ENCODE measurements around the gene FHOD3. TPM values are rescaled to one million over a fixed set of nuclear protein-coding genes. Genes with fewer than 3 reads are reported as not detected.

FHOD3 gene
- total and polyA plus RNA-seq, 2 of the 8 experiments (the other 6 are each of a cell fraction or from before 2014, with no cell fraction given): 9.7 to 10.5 TPM

DNA sequence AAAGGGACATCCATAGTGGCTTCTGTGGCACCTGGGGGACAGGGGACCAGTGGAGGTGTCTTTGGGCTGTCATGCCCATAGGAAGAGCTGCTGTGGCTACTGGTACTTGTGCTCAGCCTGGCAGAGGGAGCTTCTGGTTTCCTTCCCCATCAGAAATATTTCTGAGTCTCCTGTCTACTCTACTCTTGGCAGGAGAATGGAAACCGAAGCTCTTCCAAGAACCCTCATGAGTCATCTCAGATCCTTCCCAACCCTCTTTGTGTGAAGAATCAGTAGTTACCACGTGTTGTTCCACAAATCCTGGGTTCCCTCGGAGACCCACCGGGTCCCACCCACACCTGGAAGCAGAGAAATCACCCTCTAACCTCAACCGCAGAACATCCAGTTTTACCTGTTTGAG, 234.9 kb downstream of the FHOD3 start:
- Histone ChIP-seq H2AFZ (ENCODE audit: low read length) (no peak overlapping the region), H2BK15ac (ENCODE audit: low read length) (no peak overlapping the region), H2BK12ac (ENCODE audit: low read depth, low read length) (no peak overlapping the region), H2BK20ac (ENCODE audit: low read length) (no peak overlapping the region), H2AK5ac (ENCODE audit: low read depth, low read length) (no peak overlapping the region), H3K4me2 (ENCODE audit: insufficient read depth in 1 of 2, low read depth in 2 of 2, low read length in 2 of 2) (no peak overlapping the region), H3K56ac (replicated peaks; ENCODE audit: insufficient read length, low read depth, low read length) (no peak overlapping the region), H4K91ac (replicated peaks; ENCODE audit: insufficient read length, low read length) (no peak overlapping the region), H3K23me2 (ENCODE audit: low read depth, low read length) (no peaks in the 10 kb centered on the region), H3K27ac (ENCODE audit: low read depth, low read length) (no peak overlapping the region), H3K79me2 (ENCODE audit: control insufficient read depth in 1 of 2, insufficient read depth in 2 of 2, low read length in 2 of 2) (no peaks in the 10 kb centered on the region), H3K9me3 (ENCODE audit: insufficient read depth in 2 of 2, low read depth in 1 of 2, low read length in 1 of 2) (no peaks in the 10 kb centered on the region), H2BK120ac (replicated peaks; ENCODE audit: low read depth, low read length) (no peak overlapping the region), H3K36me3 (ENCODE audit: control insufficient read depth in 2 of 4, insufficient read depth in 4 of 4, low read length in 3 of 4) (no peaks in the 10 kb centered on the region), H3K27me3 (replicated peaks in 1 of 4; ENCODE audit: control insufficient read depth in 3 of 4, extremely low read depth in 1 of 4, insufficient read depth in 3 of 4, low read length in 3 of 4) (no peaks in the 10 kb centered on the region), H2BK5ac (ENCODE audit: low read depth, low read length) (no peak overlapping the region), H4K5ac (ENCODE audit: insufficient read length, low read depth, low read length) (no peak overlapping the region), H3K4ac (replicated peaks; ENCODE audit: insufficient read length, low read depth, low read length) (no peak overlapping the region), H4K8ac (ENCODE audit: extremely low read depth, insufficient read depth, low read length) (no peak overlapping the region), H4K20me1 (replicated peaks in 1 of 2; ENCODE audit: control insufficient read depth in 1 of 2, insufficient read depth in 2 of 2, low read length in 2 of 2) (no peaks in the 10 kb centered on the region), H3K4me3 (ENCODE audit: extremely low read depth in 1 of 4, insufficient read depth in 2 of 4, low read depth in 3 of 4, low read length in 4 of 4) (no peak overlapping the region), H3K23ac (ENCODE audit: insufficient read length) (no peak overlapping the region), H3K18ac (ENCODE audit: extremely low read depth, low read length) (no peak overlapping the region), H3K14ac (ENCODE audit: insufficient read length) (no peak overlapping the region), H3K79me1 (ENCODE audit: low read depth, low read length) (no peaks in the 10 kb centered on the region), H3K9ac (replicated peaks in 1 of 4; ENCODE audit: extremely low read depth in 1 of 4, low read depth in 3 of 4, low read length in 3 of 4) (no peak overlapping the region), H3K4me1 (replicated peaks in 1 of 4; ENCODE audit: control insufficient read depth in 3 of 4, insufficient read depth in 4 of 4, low read length in 3 of 4) (peaks cover 0 to 19% (median 5%) of the 10 kb centered on the region in 4 experiments; a peak in 3 of 7 replicates)
- CTCF ChIA-PET (ENCODE audit: partially characterized antibody): interaction anchor here (0.6 kb wide), 1 partner anchor 28 kb away, joined by 3 read pairs; no protein-coding TSS in a partner anchor
- FAIRE-seq: no peak
- WGBS, 2 experiments (ENCODE audit: extremely low coverage in 1 of 2, insufficient coverage in 1 of 2, insufficient read length in 1 of 2, insufficient replicate concordance in 2 of 2, low coverage in 1 of 2, low lambda C conversion rate in 2 of 2, missing lambda C conversion rate in 1 of 2): 96% methylated on average over 5 of the region's 5 CpGs; no CpG with 5 or more reads in 1 of the 2 experiments
- no peak for DNase-seq (ENCODE audit: low read depth in 1 of 2, low spot score in 2 of 2)
- POLR2A ChIA-PET (ENCODE audit: partially characterized antibody): no interaction called here
- no peak for TF ChIP-seq RBBP5 (IDR thresholded peaks at IDR 0.05; ENCODE audit: borderline replicate concordance, low read depth, low read length)
- no peak for TF ChIP-seq RFX5 (IDR thresholded peaks at IDR 0.05; ENCODE audit: borderline replicate concordance, low read depth, low read length)
- no peak for TF ChIP-seq FOSL1 (IDR thresholded peaks at IDR 0.05; ENCODE audit: insufficient read depth, low read depth, low read length)
- no peak for TF ChIP-seq TAF1 (IDR thresholded peaks at IDR 0.05; ENCODE audit: low read depth, low read length)
- TF ChIP-seq JUN (IDR thresholded peaks at IDR 0.05; ENCODE audit: low read depth, low read length): no peak
- TF ChIP-seq SP2 (IDR thresholded peaks at IDR 0.05; ENCODE audit: low read length): no peak
- no peak for TF ChIP-seq SRF (IDR thresholded peaks at IDR 0.05; ENCODE audit: low read depth, low read length)
- no peak for TF ChIP-seq BCL11A (IDR thresholded peaks at IDR 0.05; ENCODE audit: low read depth in 2 of 2, low read length in 2 of 2)
- TF ChIP-seq ASH2L (IDR thresholded peaks at IDR 0.05; ENCODE audit: low read length): no peak
- TF ChIP-seq EGR1 (IDR thresholded peaks at IDR 0.05; ENCODE audit: borderline replicate concordance, low read depth, low read length): no peak
- TF ChIP-seq SIN3A (conservative IDR thresholded peaks at IDR 0.05 in 1 of 2, IDR thresholded peaks at IDR 0.05 in 1 of 2; ENCODE audit: low read depth in 1 of 2, low read length in 2 of 2): no peak
- TF ChIP-seq HDAC2 (IDR thresholded peaks at IDR 0.05; ENCODE audit: borderline replicate concordance in 1 of 2, low read depth in 2 of 2, low read length in 2 of 2): no peak
- TF ChIP-seq BRCA1 (IDR thresholded peaks at IDR 0.05; ENCODE audit: low read depth, low read length): no peak
- TF ChIP-seq BACH1 (IDR thresholded peaks at IDR 0.05; ENCODE audit: low read length): no peak
- TF ChIP-seq CEBPB (IDR thresholded peaks at IDR 0.05; ENCODE audit: low read depth, low read length): no peak
